ENCODE results near the gene MAPK8IP2. TPM values are rescaled to one million over a fixed set of nuclear protein-coding genes. Genes with fewer than 3 reads are reported as not detected.

The MAPK8IP2 gene
- total RNA-seq, 1 donor from 2014 or later, result 1.7 TPM

DNA sequence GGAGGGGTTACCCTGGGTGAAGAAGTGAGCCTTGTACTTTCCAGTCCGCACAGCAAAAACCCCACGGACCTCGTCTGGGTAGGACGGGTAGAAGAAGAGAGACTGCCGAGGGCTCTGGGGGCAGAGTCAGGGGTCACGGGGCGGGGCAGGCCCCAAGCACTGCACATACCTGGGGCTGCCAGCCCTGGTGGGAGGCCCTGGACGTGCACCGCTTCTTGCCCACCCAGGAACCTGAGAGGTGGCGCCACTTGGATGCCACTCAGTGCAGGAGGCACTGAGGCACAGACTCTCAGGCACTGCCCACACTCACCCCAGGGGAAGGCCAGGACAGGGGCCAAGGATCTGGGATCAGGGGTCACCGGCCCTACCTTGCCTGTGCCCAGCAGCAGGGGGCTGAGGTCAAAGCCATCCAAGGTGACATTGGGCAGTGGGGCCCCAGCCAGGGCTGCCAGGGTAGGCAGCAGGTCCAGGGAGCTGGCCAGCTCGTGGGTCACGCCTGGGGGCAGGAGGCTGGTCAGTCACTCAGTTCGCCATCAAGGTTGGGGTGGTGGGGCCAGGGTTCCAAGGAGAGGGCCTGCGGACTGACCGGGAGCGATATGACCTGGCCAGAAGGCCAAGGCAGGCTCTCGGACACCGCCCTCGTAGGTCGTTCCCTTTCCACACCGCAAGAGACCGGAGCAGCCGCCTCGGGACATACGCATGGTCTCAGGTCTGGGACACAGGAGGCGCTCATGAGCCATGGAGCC lies 25.1 kb downstream of the MAPK8IP2 start:
- Histone ChIP-seq H3K27ac (no peak overlapping the region), H3K27me3 (ENCODE audit: low read depth) (no peaks in the 10 kb centered on the region), H3K4me3 (no peak overlapping the region), H3K4me1 (peaks cover 38% of the 10 kb centered on the region), H3K9me3 (no peaks in the 10 kb centered on the region), H3K36me3 (peaks cover 14% of the 10 kb centered on the region)
- no peak for DNase-seq
- no peak for TF ChIP-seq CTCF (IDR thresholded peaks at IDR 0.05)
- intact Hi-C loops (cut with DNase I), result no loop called here
- ATAC-seq, result no peak

DNA sequence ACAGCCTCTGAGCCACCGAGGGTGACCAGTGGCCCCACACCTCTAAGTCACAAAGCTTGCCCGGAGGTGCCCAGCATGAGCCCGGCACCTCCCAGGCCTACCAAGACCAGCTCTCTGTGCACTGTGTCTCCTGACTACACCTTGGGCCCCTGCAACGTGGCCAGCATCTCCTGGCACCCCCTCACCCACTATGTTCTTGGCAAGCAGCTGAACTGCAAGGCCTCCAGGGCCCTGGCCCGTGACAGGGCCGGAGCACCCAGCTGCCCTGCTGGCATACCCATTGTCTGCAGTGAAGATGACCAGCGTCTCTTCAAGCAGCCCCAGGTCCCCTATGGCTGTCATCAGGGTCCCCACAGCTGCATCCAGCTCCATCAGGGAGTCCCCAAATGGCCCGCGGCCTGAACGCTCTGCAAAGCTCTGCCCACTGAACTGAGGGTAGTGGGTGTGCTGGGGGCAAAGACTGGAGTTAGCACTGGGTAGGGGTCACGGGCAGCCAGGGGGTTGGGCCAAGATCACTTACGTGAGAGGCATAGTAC lies 25.8 kb downstream of the MAPK8IP2 start:
- intact Hi-C loops (cut with DNase I), result no loop called here
- Histone ChIP-seq H3K27ac (no peak overlapping the region), H3K4me1 (peaks cover 32% of the 10 kb centered on the region), H3K27me3 (ENCODE audit: low read depth) (no peaks in the 10 kb centered on the region), H3K4me3 (no peak overlapping the region), H3K9me3 (no peaks in the 10 kb centered on the region), H3K36me3 (peaks cover 14% of the 10 kb centered on the region)
- TF ChIP-seq CTCF (IDR thresholded peaks at IDR 0.05), result no peak
- no peak for ATAC-seq
- DNase-seq, result no peak

DNA sequence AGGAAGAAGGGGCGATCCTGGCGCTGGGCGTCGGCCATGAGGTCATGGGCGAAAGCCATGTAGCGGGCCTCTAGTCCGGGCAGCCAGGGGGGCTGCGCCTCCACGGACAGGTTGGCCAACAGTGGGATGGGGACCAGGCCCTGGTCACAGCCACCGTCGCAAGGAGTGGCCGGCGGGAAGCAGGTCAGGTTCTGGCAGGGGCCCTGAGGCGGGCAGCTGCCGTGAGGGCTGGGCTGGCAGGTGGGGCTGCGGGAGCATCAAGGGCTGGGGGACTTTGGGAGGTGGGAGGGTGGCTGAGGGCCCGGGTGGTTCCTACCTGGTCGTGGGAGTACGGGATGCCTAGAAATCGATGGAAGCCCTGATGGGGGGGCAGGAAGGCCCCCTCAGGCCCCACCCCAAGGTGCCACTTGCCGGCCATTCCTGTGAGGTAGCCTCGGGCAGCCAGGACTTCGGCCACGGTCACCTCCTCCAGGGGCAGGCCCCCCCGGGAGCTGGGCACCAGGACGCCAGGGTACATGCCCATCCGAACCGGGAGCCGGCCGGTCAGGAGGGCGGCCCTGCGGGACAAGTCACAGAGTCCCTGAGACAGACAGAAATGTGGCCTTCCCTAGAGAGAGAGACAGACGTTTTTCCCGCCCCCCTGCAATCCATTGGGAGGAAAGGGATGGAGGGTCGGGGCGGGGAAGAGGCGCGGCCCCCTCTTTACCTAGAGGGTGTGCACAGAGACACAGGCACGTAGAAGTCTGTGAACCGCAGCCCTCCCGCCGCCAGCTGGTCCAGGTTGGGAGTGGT lies 26.5 kb downstream of the MAPK8IP2 start:
- intact Hi-C loops (cut with DNase I), result no loop called here
- H3K27ac ChIP-seq, result peak overlapping the region; percentile 79
- H3K27me3 ChIP-seq (ENCODE audit: low read depth), result no peaks in the 10 kb centered on the region
- H3K4me3 ChIP-seq, result peak overlapping the region; percentile 78
- H3K36me3 ChIP-seq, result peaks cover 14% of the 10 kb centered on the region
- DNase-seq (no peak), ATAC-seq (peak in 1 of 2 donors; percentile 1)
- no peaks in the 10 kb centered on the region for H3K9me3 ChIP-seq
- H3K4me1 ChIP-seq, result peaks cover 25% of the 10 kb centered on the region
- TF ChIP-seq CTCF (IDR thresholded peaks at IDR 0.05), result no peak

DNA sequence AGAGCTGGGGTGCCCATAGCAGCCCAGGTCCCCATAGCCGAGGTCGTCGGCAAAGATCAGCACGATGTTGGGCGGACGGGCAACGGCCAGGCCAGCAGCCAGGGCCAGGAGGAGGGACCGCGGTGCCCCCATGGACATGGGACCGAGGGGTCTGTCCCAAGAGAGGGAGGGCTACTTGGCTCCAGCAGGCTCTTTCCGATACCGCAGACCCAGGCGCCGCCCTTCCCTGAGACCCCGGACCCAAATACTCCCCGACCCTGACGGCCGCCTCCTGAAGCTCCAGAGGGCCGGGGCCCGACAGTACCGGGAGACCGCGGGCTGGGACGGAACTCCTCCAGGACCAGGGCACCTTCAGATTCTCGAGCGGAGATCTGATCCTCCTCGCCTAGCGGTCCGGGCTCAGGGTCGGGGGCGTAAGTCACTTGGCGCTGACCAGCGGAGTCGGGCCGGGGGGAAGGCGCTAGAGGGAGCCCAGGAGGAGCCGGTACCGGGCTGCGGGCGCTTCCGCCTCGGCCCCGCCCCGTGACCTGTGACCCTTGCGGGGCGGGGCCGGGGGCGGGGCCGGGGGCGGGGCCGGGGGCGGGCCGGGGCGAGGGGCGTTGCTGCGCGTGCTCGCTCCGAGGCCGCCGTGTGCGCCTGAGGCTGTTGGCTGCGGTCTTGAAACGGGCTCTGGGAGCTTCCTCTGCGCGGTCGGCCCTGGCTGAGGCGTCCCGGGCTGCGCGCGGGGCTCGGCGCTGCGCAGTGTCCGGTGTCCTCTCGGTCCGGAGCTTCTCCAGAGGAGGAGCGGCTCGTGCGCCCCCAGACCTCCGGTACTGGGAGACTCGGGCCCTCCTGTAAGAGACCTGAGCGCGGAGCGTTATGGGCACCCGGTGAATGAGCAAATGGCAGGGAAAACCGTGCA lies 27.3 kb downstream of the MAPK8IP2 start, which contains the start of gene ARSA:
ARSA (minus strand) TSS at position 511 of the 901 bp plus-strand sequence; CDS start at position 138, 373 bp downstream.
- peak; percentile 37 for TF ChIP-seq CTCF (IDR thresholded peaks at IDR 0.05)
- Histone ChIP-seq H3K27ac (peak within 1 kb of the TSS; percentile 79), H3K4me3 (peak within 1 kb of the TSS; percentile 78), H3K27me3 (ENCODE audit: low read depth) (no peaks in the 10 kb centered on the region), H3K36me3 (peaks cover 14% of the 10 kb centered on the region), H3K9me3 (no peaks in the 10 kb centered on the region), H3K4me1 (peaks cover 18% of the 10 kb centered on the region)
- DNase-seq (peak; percentile 92), ATAC-seq (peak; percentile 95 to 96)
- intact Hi-C loops (cut with DNase I), result no loop called here
